HepG2 (cell line): ENCODE data around the gene GAREM1. TPM values are rescaled to one million over a fixed set of nuclear protein-coding genes. Genes with fewer than 3 reads are reported as not detected.

Experiments
- ARID2 ChIP-seq: sonication (generic); formaldehyde crosslinking; IDR thresholded peaks from 2 replicates; pipeline ENCODE4 v1.8.1; 2022; ENCODE audit warnings: mild to moderate bottlenecking, missing genetic modification reagents, borderline replicate concordance
- FIP1L1 ChIP-seq: fragments of 200-400 bp; formaldehyde crosslinking; IDR thresholded peaks from 2 replicates; pipeline ENCODE4 v1.6.1; 2018; ENCODE audit warnings: low read depth, mild to moderate bottlenecking, low read length, moderate library complexity, borderline replicate concordance; ENCODE audit not compliant: insufficient read depth
- MXI1 ChIP-seq: IDR thresholded peaks from 3 replicates; pipeline ENCODE4 v1.6.1; 2012; ENCODE audit warnings: low read depth, low read length, inconsistent platforms, borderline replicate concordance
- NCOR1 ChIP-seq: fragments of 200-600 bp; sonication (generic); IDR thresholded peaks from 2 replicates; pipeline ENCODE4 v1.7.0; 2017; ENCODE audit warnings: antibody characterized with exemption, low read length, borderline replicate concordance
- NFATC3 ChIP-seq: sonication (generic); formaldehyde crosslinking; IDR thresholded peaks from 2 replicates; pipeline ENCODE4 v1.5.1; 2020; ENCODE audit warnings: mild to moderate bottlenecking, missing genetic modification reagents
- NFIC ChIP-seq: IDR thresholded peaks from 2 replicates; pipeline ENCODE4 v1.6.1; 2012; ENCODE audit warnings: mild to moderate bottlenecking, low read length, inconsistent platforms
- NFKB2 ChIP-seq: sonication (generic); formaldehyde crosslinking; IDR thresholded peaks from 2 replicates; pipeline ENCODE4 v1.4.0; 2020; ENCODE audit warnings: missing genetic modification reagents, borderline replicate concordance
- RBFOX2 ChIP-seq: fragments of 200-400 bp; formaldehyde crosslinking; IDR thresholded peaks from 2 replicates; pipeline ENCODE4 v1.6.1; 2017; ENCODE audit warnings: low read depth, mild to moderate bottlenecking, low read length
- RFX1 ChIP-seq: fragments of 450-650 bp; IDR thresholded peaks from 2 replicates; pipeline ENCODE4 v1.6.1; 2017
- SIX4 ChIP-seq: sonication (generic); formaldehyde crosslinking; IDR thresholded peaks from 2 replicates; pipeline ENCODE4 v1.4.0; 2020; ENCODE audit warnings: missing genetic modification reagents
- TAF15 ChIP-seq: fragments of 200-400 bp; formaldehyde crosslinking; IDR thresholded peaks from one replicate; pipeline ENCODE4 v1.6.1; 2018; ENCODE audit warnings: mild to moderate bottlenecking, low read depth, low read length; ENCODE audit not compliant: poor library complexity, severe bottlenecking
- TGIF2 ChIP-seq: IDR thresholded peaks from 2 replicates; pipeline ENCODE4 v1.6.1; 2016; ENCODE audit warnings: control low read depth, missing compliant biosample characterization
- XBP1 ChIP-seq: sonication (generic); formaldehyde crosslinking; IDR thresholded peaks from 2 replicates; pipeline ENCODE4 v1.5.0; 2020; ENCODE audit warnings: missing genetic modification reagents
- ZNF136 ChIP-seq: sonication (generic); formaldehyde crosslinking; IDR thresholded peaks from 2 replicates; pipeline ENCODE4 v1.8.1; 2022; ENCODE audit warnings: low read depth, mild to moderate bottlenecking, moderate library complexity, missing genetic modification reagents
- ZNF224 ChIP-seq: sonication (generic); formaldehyde crosslinking; IDR thresholded peaks from 2 replicates; pipeline ENCODE4 v1.5.0; 2020; ENCODE audit warnings: mild to moderate bottlenecking, missing genetic modification reagents
- ZNF232 ChIP-seq: sonication (generic); formaldehyde crosslinking; IDR thresholded peaks from 2 replicates; pipeline ENCODE4 v1.4.0; 2020; ENCODE audit warnings: missing genetic modification reagents, borderline replicate concordance
- ZNF251 ChIP-seq: sonication (generic); formaldehyde crosslinking; IDR thresholded peaks from 2 replicates; pipeline ENCODE4 v1.9.0; 2021; ENCODE audit warnings: mild to moderate bottlenecking, missing genetic modification reagents
- ZNF33B ChIP-seq: sonication (generic); formaldehyde crosslinking; IDR thresholded peaks from 2 replicates; pipeline ENCODE4 v1.5.1; 2020; ENCODE audit warnings: mild to moderate bottlenecking, missing genetic modification reagents
- ZNF34 ChIP-seq: sonication (generic); formaldehyde crosslinking; IDR thresholded peaks from 2 replicates; pipeline ENCODE4 v1.4.0; 2020; ENCODE audit warnings: mild to moderate bottlenecking, missing genetic modification reagents, borderline replicate concordance
- ZNF607 ChIP-seq: sonication (generic); formaldehyde crosslinking; IDR thresholded peaks from 2 replicates; pipeline ENCODE4 v1.5.1; 2020; ENCODE audit warnings: missing genetic modification reagents, mild to moderate bottlenecking, borderline replicate concordance
- ZNF660 ChIP-seq: sonication (generic); formaldehyde crosslinking; IDR thresholded peaks from 2 replicates; pipeline ENCODE4 v1.5.1; 2020; ENCODE audit warnings: mild to moderate bottlenecking, low read depth, missing genetic modification reagents, borderline replicate concordance
- ZNF7 ChIP-seq: IDR thresholded peaks from 2 replicates; pipeline ENCODE4 v1.6.1; 2016; ENCODE audit warnings: missing biosample characterization, missing genetic modification reagents
- ZNF766 ChIP-seq: sonication (generic); formaldehyde crosslinking; IDR thresholded peaks from 2 replicates; pipeline ENCODE4 v1.5.0; 2020; ENCODE audit warnings: missing genetic modification reagents, borderline replicate concordance
- ZNF790 ChIP-seq: sonication (generic); formaldehyde crosslinking; IDR thresholded peaks from 2 replicates; pipeline ENCODE4 v1.8.0; 2022; ENCODE audit warnings: missing genetic modification reagents, mild to moderate bottlenecking, borderline replicate concordance
- ZNF891 ChIP-seq: sonication (generic); formaldehyde crosslinking; IDR thresholded peaks from 2 replicates; pipeline ENCODE4 v1.5.0; 2020; ENCODE audit warnings: mild to moderate bottlenecking, missing genetic modification reagents
- ZZZ3 ChIP-seq: sonication (generic); formaldehyde crosslinking; IDR thresholded peaks from 2 replicates; pipeline ENCODE4 v1.4.0; 2020; ENCODE audit warnings: missing genetic modification reagents, mild to moderate bottlenecking, borderline replicate concordance
- polyA plus RNA-seq, 8 experiments: library from polyadenylated mRNA; depleted of rRNA in 3 of 8; stranded (reverse) in 7 of 8; unstranded in 1 of 8; fragments of >200 nt; fragmentation: Illumina TruSeq in 4 of 8; extraction: Trizol in 4 of 8; gene quantifications; 2 replicates each; pipeline versions ENCODE4 v1.2.1 to v1.2.3, GENCODE V29; 2011 to 2016; ENCODE audit warnings: low read depth in 4 of 8, missing spikeins in 1 of 8, mixed read lengths in 1 of 8; ENCODE audit not compliant: insufficient read depth in 1 of 8
- total RNA-seq, 5 experiments: library from RNA; depleted of rRNA; stranded (reverse); fragments of >200 nt; fragmentation: Illumina TruSeq; extraction: Trizol; gene quantifications; 2 replicates each; pipeline ENCODE4 v1.2.3, GENCODE V29; 2016; ENCODE audit warnings: low read depth in 1 of 5
- TF ChIP-seq, protein P1 (sequence below): sonication (generic); formaldehyde crosslinking; conservative IDR thresholded peaks from 2 replicates; pipeline ENCODE4 v1.4.0; 2020; ENCODE audit warnings: missing genetic modification reagents
- TF ChIP-seq, protein P2 (sequence below): sonication (generic); formaldehyde crosslinking; IDR thresholded peaks from 2 replicates; pipeline ENCODE4 v1.4.0; 2020; ENCODE audit warnings: missing genetic modification reagents

The GAREM1 gene
- total and polyA plus RNA-seq, 2 of the 13 experiments (the other 11 are each of a cell fraction or from before 2014, with no cell fraction given), result 2.5 to 2.9 TPM

DNA sequence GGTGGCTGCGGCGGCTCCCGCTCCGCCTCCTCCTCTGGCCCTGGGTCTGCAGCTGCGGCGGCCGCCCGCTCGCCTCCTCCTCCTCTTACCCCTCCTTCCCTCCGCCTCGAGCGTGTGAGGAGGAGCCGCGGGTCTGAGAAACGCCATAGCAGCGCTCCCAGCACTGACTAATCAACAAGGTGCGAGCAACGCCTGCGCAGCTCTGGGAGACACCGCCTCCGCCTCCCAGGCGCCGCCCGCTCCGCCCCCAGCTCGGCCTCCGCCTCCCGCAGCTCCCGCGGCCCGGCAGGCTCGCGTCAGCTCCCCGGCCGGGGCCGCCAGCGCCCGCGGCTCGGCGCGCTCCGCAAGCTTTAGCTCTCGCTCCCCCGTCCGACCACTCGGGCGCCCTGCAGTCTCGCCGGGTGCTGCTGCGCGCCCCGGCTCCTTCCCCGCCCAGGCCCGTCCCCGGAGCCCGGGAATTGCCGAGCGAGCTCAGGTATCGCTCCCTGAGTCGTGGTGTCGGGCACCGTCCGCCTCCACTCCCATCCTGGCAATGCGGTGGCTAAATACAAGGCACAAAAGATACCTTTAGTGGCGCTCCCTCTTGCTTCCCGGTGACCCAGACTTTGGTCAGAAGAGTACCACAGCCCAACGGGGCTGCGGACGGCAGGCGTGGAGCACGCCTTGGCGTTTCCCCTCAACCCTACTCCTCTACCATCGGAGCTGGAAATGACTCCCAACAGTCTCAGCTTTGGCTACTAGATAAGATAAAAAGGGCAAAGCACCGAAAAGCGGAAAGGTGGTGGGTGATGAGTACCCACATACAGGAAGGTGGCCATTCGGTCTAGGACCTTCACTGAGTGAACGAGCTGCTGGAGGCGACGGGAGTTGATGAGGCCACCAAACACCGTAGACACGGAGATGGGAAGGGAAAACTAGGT is at the start of gene GAREM1 (continued):
- TF ChIP-seq TGIF2 (CRISPR knock-in tag), result 0 out of 2 replicates have a peak, but pooled peaks have one; percentile 23
- no peak for TF ChIP-seq ZZZ3 (CRISPR knock-in tag)
- TF ChIP-seq TAF15, result no peak
- TF ChIP-seq, protein P1, sequence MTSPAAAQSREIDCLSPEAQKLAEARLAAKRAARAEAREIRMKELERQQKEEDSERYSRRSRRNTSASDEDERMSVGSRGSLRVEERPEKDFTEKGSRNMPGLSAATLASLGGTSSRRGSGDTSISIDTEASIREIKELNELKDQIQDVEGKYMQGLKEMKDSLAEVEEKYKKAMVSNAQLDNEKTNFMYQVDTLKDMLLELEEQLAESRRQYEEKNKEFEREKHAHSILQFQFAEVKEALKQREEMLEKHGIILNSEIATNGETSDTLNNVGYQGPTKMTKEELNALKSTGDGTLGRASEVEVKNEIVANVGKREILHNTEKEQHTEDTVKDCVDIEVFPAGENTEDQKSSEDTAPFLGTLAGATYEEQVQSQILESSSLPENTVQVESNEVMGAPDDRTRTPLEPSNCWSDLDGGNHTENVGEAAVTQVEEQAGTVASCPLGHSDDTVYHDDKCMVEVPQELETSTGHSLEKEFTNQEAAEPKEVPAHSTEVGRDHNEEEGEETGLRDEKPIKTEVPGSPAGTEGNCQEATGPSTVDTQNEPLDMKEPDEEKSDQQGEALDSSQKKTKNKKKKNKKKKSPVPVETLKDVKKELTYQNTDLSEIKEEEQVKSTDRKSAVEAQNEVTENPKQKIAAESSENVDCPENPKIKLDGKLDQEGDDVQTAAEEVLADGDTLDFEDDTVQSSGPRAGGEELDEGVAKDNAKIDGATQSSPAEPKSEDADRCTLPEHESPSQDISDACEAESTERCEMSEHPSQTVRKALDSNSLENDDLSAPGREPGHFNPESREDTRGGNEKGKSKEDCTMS, result no peak
- TF ChIP-seq ZNF7, result no peak
- no peak for TF ChIP-seq FIP1L1
- no peak for TF ChIP-seq ZNF790 (CRISPR knock-in tag)
- TF ChIP-seq ZNF251 (CRISPR knock-in tag), result no peak
- no peak for TF ChIP-seq ZNF136 (CRISPR knock-in tag)
- no peak for TF ChIP-seq ZNF34
- no peak for TF ChIP-seq ZNF607
- no peak for TF ChIP-seq ZNF660 (CRISPR knock-in tag)
- no peak for TF ChIP-seq ZNF891 (CRISPR knock-in tag)
- peak; percentile 74 for TF ChIP-seq RBFOX2
- no peak for TF ChIP-seq SIX4 (CRISPR knock-in tag)
- TF ChIP-seq RFX1, result no peak
- TF ChIP-seq NCOR1, result no peak
- TF ChIP-seq XBP1 (CRISPR knock-in tag), result no peak
- TF ChIP-seq ZNF224, result no peak
- no peak; the same call in 1 of the 2 replicates for TF ChIP-seq ZNF766 (CRISPR knock-in tag)
- 0 out of 3 replicates have a peak, but pooled peaks have one; percentile 11 for TF ChIP-seq MXI1
- TF ChIP-seq NFIC, result no peak
- no peak for TF ChIP-seq ARID2 (CRISPR knock-in tag)
- TF ChIP-seq NFATC3 (CRISPR knock-in tag), result no peak
- TF ChIP-seq NFKB2, result peak; percentile 55; the same call in 1 of the 2 replicates
- TF ChIP-seq, protein P2, sequence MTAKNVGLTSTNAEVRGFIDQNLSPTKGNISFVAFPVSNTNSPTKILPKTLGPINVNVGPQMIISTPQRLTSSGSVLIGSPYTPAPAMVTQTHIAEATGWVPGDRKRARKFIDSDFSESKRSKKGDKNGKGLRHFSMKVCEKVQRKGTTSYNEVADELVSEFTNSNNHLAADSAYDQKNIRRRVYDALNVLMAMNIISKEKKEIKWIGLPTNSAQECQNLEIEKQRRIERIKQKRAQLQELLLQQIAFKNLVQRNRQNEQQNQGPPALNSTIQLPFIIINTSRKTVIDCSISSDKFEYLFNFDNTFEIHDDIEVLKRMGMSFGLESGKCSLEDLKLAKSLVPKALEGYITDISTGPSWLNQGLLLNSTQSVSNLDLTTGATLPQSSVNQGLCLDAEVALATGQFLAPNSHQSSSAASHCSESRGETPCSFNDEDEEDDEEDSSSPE (CRISPR knock-in tag), result peak; percentile 54; the same call in 1 of the 2 replicates
- TF ChIP-seq ZNF33B (CRISPR knock-in tag), result peak; percentile 75; the same call in 1 of the 2 replicates
- no peak for TF ChIP-seq ZNF232
